ENCODE data around the gene TXNDC2. TPM values are rescaled to one million over a fixed set of nuclear protein-coding genes. Genes with fewer than 3 reads are reported as not detected.

TXNDC2 gene
- total RNA-seq, 1 donor: 0.36 TPM

DNA sequence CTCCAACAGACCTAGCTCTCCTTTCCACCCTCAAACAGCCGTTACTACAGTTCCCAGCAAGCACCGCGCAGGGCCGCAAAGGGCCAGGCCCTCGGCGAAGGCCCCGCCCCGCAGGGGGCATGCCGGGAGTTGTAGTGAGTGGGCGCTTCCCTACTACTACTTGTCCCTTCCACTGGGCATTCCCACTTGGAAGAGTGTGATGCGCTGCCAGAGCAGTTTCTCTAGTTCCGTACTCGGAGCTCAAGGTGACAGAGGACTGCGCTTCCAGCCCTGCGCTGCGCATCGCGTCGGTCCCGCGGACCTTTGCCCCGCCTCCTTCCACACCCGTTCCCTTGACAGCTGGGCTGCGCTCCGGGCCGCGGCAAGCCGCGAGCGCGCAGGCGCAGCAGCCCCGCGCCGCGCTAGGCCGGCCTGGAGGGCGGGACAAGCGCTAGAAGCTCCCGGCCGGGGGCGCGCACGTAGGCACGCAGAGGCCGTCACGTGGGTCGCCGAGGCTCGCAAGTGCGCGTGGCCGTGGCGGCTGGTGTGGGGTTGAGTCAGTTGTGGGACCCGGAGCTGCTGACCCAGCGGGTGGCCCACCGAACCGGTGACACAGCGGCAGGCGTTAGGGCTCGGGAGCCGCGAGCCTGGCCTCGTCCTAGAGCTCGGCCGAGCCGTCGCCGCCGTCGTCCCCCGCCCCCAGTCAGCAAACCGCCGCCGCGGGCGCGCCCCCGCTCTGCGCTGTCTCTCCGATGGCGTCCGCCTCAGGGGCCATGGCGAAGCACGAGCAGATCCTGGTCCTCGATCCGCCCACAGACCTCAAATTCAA lies 28.0 kb downstream of the TXNDC2 start, which contains the start of gene VAPA:
TSS of gene VAPA (plus strand) at position 491 of the 808 bp plus-strand sequence. CDS start at position 732, 241 bp downstream.
- Histone ChIP-seq H3K79me2 (ENCODE audit: insufficient read depth, low read length) (peaks cover 48% of the 10 kb centered on the region), H3K4me1 (ENCODE audit: insufficient read depth, low read length) (peaks cover 30% of the 10 kb centered on the region), H3K9me3 (ENCODE audit: low read depth, low read length) (no peaks in the 10 kb centered on the region), H3K4me3 (ENCODE audit: insufficient read depth, low read length) (peak within 1 kb of the TSS; percentile 92), H2AFZ (ENCODE audit: low read length) (peak within 1 kb of the TSS; percentile 97), H3K27ac (ENCODE audit: low read depth, low read length) (peak within 1 kb of the TSS; percentile 96), H4K20me1 (ENCODE audit: insufficient read depth, low read length) (peaks cover 30% of the 10 kb centered on the region), H3K4me2 (ENCODE audit: insufficient read depth, low read length) (peak within 1 kb of the TSS; percentile 91), H3K27me3 (ENCODE audit: insufficient read depth, low read length) (no peaks in the 10 kb centered on the region), H3K36me3 (ENCODE audit: insufficient read depth, low read length) (no peaks in the 10 kb centered on the region)
- TF ChIP-seq, protein P1, sequence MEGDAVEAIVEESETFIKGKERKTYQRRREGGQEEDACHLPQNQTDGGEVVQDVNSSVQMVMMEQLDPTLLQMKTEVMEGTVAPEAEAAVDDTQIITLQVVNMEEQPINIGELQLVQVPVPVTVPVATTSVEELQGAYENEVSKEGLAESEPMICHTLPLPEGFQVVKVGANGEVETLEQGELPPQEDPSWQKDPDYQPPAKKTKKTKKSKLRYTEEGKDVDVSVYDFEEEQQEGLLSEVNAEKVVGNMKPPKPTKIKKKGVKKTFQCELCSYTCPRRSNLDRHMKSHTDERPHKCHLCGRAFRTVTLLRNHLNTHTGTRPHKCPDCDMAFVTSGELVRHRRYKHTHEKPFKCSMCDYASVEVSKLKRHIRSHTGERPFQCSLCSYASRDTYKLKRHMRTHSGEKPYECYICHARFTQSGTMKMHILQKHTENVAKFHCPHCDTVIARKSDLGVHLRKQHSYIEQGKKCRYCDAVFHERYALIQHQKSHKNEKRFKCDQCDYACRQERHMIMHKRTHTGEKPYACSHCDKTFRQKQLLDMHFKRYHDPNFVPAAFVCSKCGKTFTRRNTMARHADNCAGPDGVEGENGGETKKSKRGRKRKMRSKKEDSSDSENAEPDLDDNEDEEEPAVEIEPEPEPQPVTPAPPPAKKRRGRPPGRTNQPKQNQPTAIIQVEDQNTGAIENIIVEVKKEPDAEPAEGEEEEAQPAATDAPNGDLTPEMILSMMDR (IDR thresholded peaks at IDR 0.05; ENCODE audit: extremely low read depth, low read depth, low read length): no peak
- DNase-seq (ENCODE audit: insufficient read length, low spot score, missing footprints): peak; percentile 99

DNA sequence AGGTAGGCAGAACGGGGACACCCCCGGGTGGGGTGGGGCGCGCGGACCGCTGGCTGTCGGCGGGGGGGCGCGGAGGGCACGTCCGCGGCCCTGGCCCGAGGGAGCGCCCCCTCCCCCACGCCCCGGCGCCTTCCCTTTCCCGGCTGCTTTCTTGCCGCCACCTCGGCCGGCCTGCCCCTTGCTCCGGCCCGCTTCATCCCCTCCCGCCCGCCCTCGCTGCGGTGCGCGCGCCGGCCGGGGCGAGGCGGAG lies 28.5 kb downstream of the TXNDC2 start:
- DNase-seq (ENCODE audit: insufficient read length, low spot score, missing footprints): no peak
- Histone ChIP-seq H3K4me3 (ENCODE audit: insufficient read depth, low read length) (peak overlapping the region; percentile 92), H4K20me1 (ENCODE audit: insufficient read depth, low read length) (peaks cover 36% of the 10 kb centered on the region), H3K4me1 (ENCODE audit: insufficient read depth, low read length) (peaks cover 35% of the 10 kb centered on the region), H3K36me3 (ENCODE audit: insufficient read depth, low read length) (no peaks in the 10 kb centered on the region), H3K79me2 (ENCODE audit: insufficient read depth, low read length) (peaks cover 53% of the 10 kb centered on the region), H3K4me2 (ENCODE audit: insufficient read depth, low read length) (peak overlapping the region; percentile 81), H3K27me3 (ENCODE audit: insufficient read depth, low read length) (no peaks in the 10 kb centered on the region), H3K9me3 (ENCODE audit: low read depth, low read length) (no peaks in the 10 kb centered on the region), H3K27ac (ENCODE audit: low read depth, low read length) (peak overlapping the region; percentile 94), H2AFZ (ENCODE audit: low read length) (no peak overlapping the region)
- TF ChIP-seq, protein P1 (IDR thresholded peaks at IDR 0.05; ENCODE audit: extremely low read depth, low read depth, low read length): no peak

DNA sequence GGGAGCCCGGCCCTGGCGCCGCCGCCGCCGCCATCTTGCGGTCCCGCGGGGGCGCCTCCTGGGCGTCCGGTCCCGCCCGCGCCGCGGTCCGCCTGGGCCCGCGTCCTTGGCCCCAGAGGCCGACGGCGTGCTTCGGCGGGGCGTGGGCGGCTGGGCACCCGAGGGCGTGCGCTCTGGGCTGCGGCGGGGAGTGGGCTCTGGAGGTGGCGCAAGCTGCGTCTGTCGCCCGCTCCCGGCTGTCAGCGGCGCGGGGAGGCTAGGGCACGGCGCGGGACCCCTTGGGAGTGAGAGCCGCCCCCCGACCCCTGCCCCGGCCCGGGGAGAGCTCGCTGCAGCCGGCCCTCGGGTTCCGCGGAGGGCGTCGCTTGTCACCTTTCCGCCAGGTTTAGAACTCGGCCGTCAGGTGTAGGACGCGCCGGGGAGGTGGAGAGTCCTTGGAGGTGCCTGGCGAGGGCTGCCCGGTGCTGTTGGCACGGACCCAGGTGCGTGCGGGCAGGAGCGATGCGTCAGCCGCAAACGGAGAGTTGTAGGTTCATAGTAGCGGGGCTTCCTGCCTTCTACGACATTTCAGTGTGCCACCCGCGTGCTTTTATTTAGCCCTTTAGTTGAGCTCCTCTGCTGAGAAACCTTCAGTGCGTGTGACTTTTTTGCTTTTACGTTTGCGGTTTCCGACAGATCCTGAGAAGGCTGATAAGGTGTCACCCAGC lies 29.0 kb downstream of the TXNDC2 start:
- peaks cover 58% of the 10 kb centered on the region for H3K79me2 ChIP-seq (ENCODE audit: insufficient read depth, low read length)
- TF ChIP-seq, protein P1 (IDR thresholded peaks at IDR 0.05; ENCODE audit: extremely low read depth, low read depth, low read length): no peak
- H3K36me3 ChIP-seq (ENCODE audit: insufficient read depth, low read length): no peaks in the 10 kb centered on the region
- H3K9me3 ChIP-seq (ENCODE audit: low read depth, low read length): no peaks in the 10 kb centered on the region
- DNase-seq (ENCODE audit: insufficient read length, low spot score, missing footprints): peak; percentile 92
- H3K4me1 ChIP-seq (ENCODE audit: insufficient read depth, low read length): peaks cover 36% of the 10 kb centered on the region
- H3K27me3 ChIP-seq (ENCODE audit: insufficient read depth, low read length): no peaks in the 10 kb centered on the region
- H2AFZ ChIP-seq (ENCODE audit: low read length): no peak overlapping the region
- peak overlapping the region; percentile 91 for H3K4me2 ChIP-seq (ENCODE audit: insufficient read depth, low read length)
- peak overlapping the region; percentile 96 for H3K27ac ChIP-seq (ENCODE audit: low read depth, low read length)
- H4K20me1 ChIP-seq (ENCODE audit: insufficient read depth, low read length): peaks cover 40% of the 10 kb centered on the region
- H3K4me3 ChIP-seq (ENCODE audit: insufficient read depth, low read length): peak overlapping the region; percentile 92
